HFF-Myc (cell line): Measurements from ENCODE around the gene NALCN.

Experiments used
- DNase-seq: peaks from one replicate; pipeline ENCODE4 v3.0.0-alpha.2; 2011; ENCODE audit warnings: low read depth; ENCODE audit errors: extremely low read depth
- H3K4me3 ChIP-seq: replicated peaks from 2 replicates; pipeline ENCODE4 v1.5.1; 2011; ENCODE audit warnings: low read depth, mild to moderate bottlenecking, control low read depth, low read length
- CTCF ChIP-seq: IDR thresholded peaks from 2 replicates; pipeline ENCODE4 v1.5.1; 2012; ENCODE audit warnings: mild to moderate bottlenecking, low read depth, low read length, control low read depth; ENCODE audit errors: missing control alignments

Gene NALCN

GRCh38 chr13:101301053-101301452 lies 115.3 kb downstream of the NALCN start:
- no peak for TF ChIP-seq CTCF
- DNase-seq, result no peak
- no peak overlapping the region for H3K4me3 ChIP-seq

GRCh38 chr13:101300531-101300930 lies 115.8 kb downstream of the NALCN start:
- no peak for DNase-seq
- H3K4me3 ChIP-seq, result no peak overlapping the region
- TF ChIP-seq CTCF, result no peak

GRCh38 chr13:101298517-101298916 lies 117.8 kb downstream of the NALCN start:
- TF ChIP-seq CTCF, result no peak
- H3K4me3 ChIP-seq, result no peak overlapping the region
- DNase-seq, result no peak

- no peak for TF ChIP-seq CTCF
- no peak for DNase-seq
- no peak overlapping the region for H3K4me3 ChIP-seq
Observed at GRCh38 chr13:101297794-101298193, 118.5 kb downstream of the NALCN start.

- H3K4me3 ChIP-seq, result no peak overlapping the region
- no peak for DNase-seq
- no peak for TF ChIP-seq CTCF
Observed at GRCh38 chr13:101292711-101293110, 123.6 kb downstream of the NALCN start.

- DNase-seq, result no peak
Observed at GRCh38 chr13:101291646-101292515, 124.4 kb downstream of the NALCN start.

More at GRCh38 chr13:101291646-101292515, 124.4 kb downstream of the NALCN start:
- no peak overlapping the region for H3K4me3 ChIP-seq
- TF ChIP-seq CTCF, result no peak
